Stimulated activated CD8-positive, alpha-beta memory T cell treated with anti-CD3 and anti-CD28 coated beads, Interleukin-4, amount 100 ng/mL, for 4 hours (primary cell): ENCODE measurements around the gene FRK.
"Not testable (repeated sequence)": the region's sequence is repeated elsewhere in the genome, so short reads cannot be mapped to it uniquely, and the experiment has no call there.

Experiments
- DNase-seq, 2 donors: peaks; one replicate each; pipeline ENCODE4 v3.0.0-alpha.2; 2020; ENCODE audit warnings: low read depth in 2 of 2, low spot score in 1 of 2

FRK gene

GRCh38 chr6:115947966-115948541 lies 112.6 kb downstream of the FRK start:
- no peak for DNase-seq

GRCh38 chr6:115945812-115946211 lies 114.9 kb downstream of the FRK start:
- DNase-seq, result no peak

- DNase-seq, result no peak
Measured at GRCh38 chr6:115945306-115945705, 115.4 kb downstream of the FRK start.

- not testable (repeated sequence) for DNase-seq
Measured at GRCh38 chr6:115944829-115945228, 115.9 kb downstream of the FRK start.

GRCh38 chr6:115937502-115937901 lies 123.2 kb downstream of the FRK start:
- DNase-seq, result not testable (repeated sequence)

- no peak for DNase-seq
Measured at GRCh38 chr6:115935361-115935760, 125.3 kb downstream of the FRK start.

GRCh38 chr6:115934829-115935228 lies 125.9 kb downstream of the FRK start:
- no peak for DNase-seq

- DNase-seq, result no peak
Measured at GRCh38 chr6:115934145-115934544, 126.5 kb downstream of the FRK start.

- DNase-seq, result no peak
Measured at GRCh38 chr6:115932481-115932880, 128.2 kb downstream of the FRK start.

- not testable (repeated sequence) for DNase-seq
Measured at GRCh38 chr6:115928000-115928399, 132.7 kb downstream of the FRK start.

- no peak for DNase-seq
Measured at GRCh38 chr6:115922971-115923370, 137.7 kb downstream of the FRK start.

- DNase-seq, result no peak
Measured at GRCh38 chr6:115914098-115914497, 146.6 kb downstream of the FRK start.

- DNase-seq, result no peak
Measured at GRCh38 chr6:115909923-115910546, 150.7 kb downstream of the FRK start.

- no peak for DNase-seq
Measured at GRCh38 chr6:115908906-115909559, 151.7 kb downstream of the FRK start.

- DNase-seq, result no peak
Measured at GRCh38 chr6:115905471-115905870, 155.2 kb downstream of the FRK start.

GRCh38 chr6:115902436-115902835 lies 158.3 kb downstream of the FRK start:
- DNase-seq, result no peak

- no peak for DNase-seq
Measured at GRCh38 chr6:115901896-115902295, 158.8 kb downstream of the FRK start.

- DNase-seq, result no peak
Measured at GRCh38 chr6:115899730-115900282, 160.9 kb downstream of the FRK start.

GRCh38 chr6:115898246-115898645 lies 162.4 kb downstream of the FRK start:
- DNase-seq, result no peak

GRCh38 chr6:115896538-115897129 lies 164.1 kb downstream of the FRK start:
- DNase-seq, result no peak

GRCh38 chr6:115894426-115894992 lies 166.2 kb downstream of the FRK start:
- no peak for DNase-seq

GRCh38 chr6:115891750-115892149 lies 168.9 kb downstream of the FRK start:
- no peak for DNase-seq
